HepG2 (cell line): ENCODE measurements around the gene MLXIPL. TPM values are rescaled to one million over a fixed set of nuclear protein-coding genes. Genes with fewer than 3 reads are reported as not detected.

Experiments
- CBX2 ChIP-seq, 2 experiments: fragments of 200-600 bp in 1 of 2; sonication (generic); formaldehyde crosslinking in 1 of 2; IDR thresholded peaks; 2 replicates each; pipeline versions ENCODE4 v1.7.0 to v1.8.1; 2018 to 2022; ENCODE audit warnings: low read depth in 2 of 2, low read length in 1 of 2, mild to moderate bottlenecking in 1 of 2, missing genetic modification reagents in 1 of 2
- FLYWCH1 ChIP-seq: sonication (generic); formaldehyde crosslinking; IDR thresholded peaks from 2 replicates; pipeline ENCODE4 v1.8.1; 2023; ENCODE audit warnings: mild to moderate bottlenecking, missing genetic modification reagents
- FOXA3 ChIP-seq: IDR thresholded peaks from 2 replicates; pipeline ENCODE4 v1.6.1; 2016; ENCODE audit warnings: missing genetic modification reagents, missing compliant biosample characterization
- HDAC6 ChIP-seq: fragments of 200-600 bp; sonication (generic); IDR thresholded peaks from 2 replicates; pipeline ENCODE4 v1.7.0; 2017; ENCODE audit warnings: mild to moderate bottlenecking, antibody characterized with exemption, low read length, low read depth
- JDP2 ChIP-seq: sonication (generic); formaldehyde crosslinking; IDR thresholded peaks from 2 replicates; pipeline ENCODE4 v1.8.1; 2022; ENCODE audit warnings: missing genetic modification reagents, borderline replicate concordance
- PCBP2 ChIP-seq: fragments of 200-400 bp; formaldehyde crosslinking; optimal IDR thresholded peaks from 2 replicates; pipeline ENCODE3; 2018; ENCODE audit warnings: low read length, low read depth; ENCODE audit not compliant: poor library complexity, severe bottlenecking
- PITX1 ChIP-seq: sonication (generic); formaldehyde crosslinking; IDR thresholded peaks from 2 replicates; pipeline ENCODE4 v1.5.1; 2020; ENCODE audit warnings: mild to moderate bottlenecking, missing genetic modification reagents
- POLR2A ChIP-seq, 2 experiments: IDR thresholded peaks; 2 replicates each; pipeline ENCODE4 v1.6.1; 2011; ENCODE audit warnings: low read depth in 2 of 2, low read length in 2 of 2, mild to moderate bottlenecking in 1 of 2, moderate library complexity in 1 of 2; ENCODE audit not compliant: insufficient read depth in 1 of 2
- RCOR2 ChIP-seq: IDR thresholded peaks from 2 replicates; pipeline ENCODE4 v1.6.1; 2016; ENCODE audit warnings: missing biosample characterization, missing genetic modification reagents
- SMYD3 ChIP-seq: sonication (generic); formaldehyde crosslinking; IDR thresholded peaks from 2 replicates; pipeline ENCODE4 v1.8.1; 2023; ENCODE audit warnings: mild to moderate bottlenecking, missing genetic modification reagents
- SSRP1 ChIP-seq: IDR thresholded peaks from 2 replicates; pipeline ENCODE4 v1.6.1; 2016; ENCODE audit warnings: control low read depth
- SUZ12 ChIP-seq: fragments of 150-350 bp; IDR thresholded peaks from 2 replicates; pipeline ENCODE4 v1.6.1; 2014; ENCODE audit warnings: low read depth, low read length
- THAP11 ChIP-seq: IDR thresholded peaks from 2 replicates; pipeline ENCODE4 v1.6.1; 2016; ENCODE audit warnings: missing biosample characterization, missing genetic modification reagents
- ZBTB38 ChIP-seq: sonication (generic); formaldehyde crosslinking; IDR thresholded peaks from 2 replicates; pipeline ENCODE4 v1.5.1; 2020; ENCODE audit warnings: mild to moderate bottlenecking, missing genetic modification reagents
- ZNF20 ChIP-seq: sonication (generic); formaldehyde crosslinking; IDR thresholded peaks from 2 replicates; pipeline ENCODE4 v1.4.0; 2020; ENCODE audit warnings: mild to moderate bottlenecking, moderate library complexity, missing genetic modification reagents
- ZNF24 ChIP-seq: fragments of 450-650 bp; IDR thresholded peaks from 2 replicates; pipeline ENCODE4 v1.6.1; 2017; ENCODE audit warnings: antibody characterized with exemption, mild to moderate bottlenecking
- ZNF543 ChIP-seq: sonication (generic); formaldehyde crosslinking; IDR thresholded peaks from 2 replicates; pipeline ENCODE4 v1.4.0; 2020; ENCODE audit warnings: mild to moderate bottlenecking, missing genetic modification reagents
- ZNF563 ChIP-seq: sonication (generic); formaldehyde crosslinking; IDR thresholded peaks from 2 replicates; pipeline ENCODE4 v1.8.0; 2022; ENCODE audit warnings: mild to moderate bottlenecking, moderate library complexity, missing genetic modification reagents
- ZNF672 ChIP-seq: sonication (generic); formaldehyde crosslinking; IDR thresholded peaks from 2 replicates; pipeline ENCODE4 v1.8.1; 2022; ENCODE audit warnings: missing genetic modification reagents
- ZZZ3 ChIP-seq: sonication (generic); formaldehyde crosslinking; IDR thresholded peaks from 2 replicates; pipeline ENCODE4 v1.4.0; 2020; ENCODE audit warnings: missing genetic modification reagents, mild to moderate bottlenecking, borderline replicate concordance
- polyA plus RNA-seq, 8 experiments: library from polyadenylated mRNA; depleted of rRNA in 3 of 8; stranded (reverse) in 7 of 8; unstranded in 1 of 8; fragments of >200 nt; fragmentation: Illumina TruSeq in 4 of 8; extraction: Trizol in 4 of 8; gene quantifications; 2 replicates each; pipeline versions ENCODE4 v1.2.1 to v1.2.3, GENCODE V29; 2011 to 2016; ENCODE audit warnings: low read depth in 4 of 8, missing spikeins in 1 of 8, mixed read lengths in 1 of 8; ENCODE audit not compliant: insufficient read depth in 1 of 8
- total RNA-seq, 5 experiments: library from RNA; depleted of rRNA; stranded (reverse); fragments of >200 nt; fragmentation: Illumina TruSeq; extraction: Trizol; gene quantifications; 2 replicates each; pipeline ENCODE4 v1.2.3, GENCODE V29; 2016; ENCODE audit warnings: low read depth in 1 of 5
- TF ChIP-seq, protein P1 (sequence below): sonication (generic); formaldehyde crosslinking; IDR thresholded peaks from 2 replicates; pipeline ENCODE4 v1.5.1; 2020; ENCODE audit warnings: missing genetic modification reagents, mild to moderate bottlenecking, borderline replicate concordance
- TF ChIP-seq, protein P2 (sequence below): sonication (generic); formaldehyde crosslinking; IDR thresholded peaks from 2 replicates; pipeline ENCODE4 v1.4.0; 2020; ENCODE audit warnings: mild to moderate bottlenecking, missing genetic modification reagents
- TF ChIP-seq, protein P3 (sequence below): sonication (generic); formaldehyde crosslinking; conservative IDR thresholded peaks from 2 replicates; pipeline ENCODE4 v1.4.0; 2020; ENCODE audit warnings: missing genetic modification reagents
- TF ChIP-seq, protein P4 (sequence below): sonication (generic); formaldehyde crosslinking; IDR thresholded peaks from 2 replicates; pipeline ENCODE4 v1.5.1; 2020; ENCODE audit warnings: missing genetic modification reagents, mild to moderate bottlenecking, borderline replicate concordance

Gene MLXIPL
- total and polyA plus RNA-seq, 2 of the 13 experiments (the other 11 are each of a cell fraction or from before 2014, with no cell fraction given), result 51.6 to 60.1 TPM

DNA sequence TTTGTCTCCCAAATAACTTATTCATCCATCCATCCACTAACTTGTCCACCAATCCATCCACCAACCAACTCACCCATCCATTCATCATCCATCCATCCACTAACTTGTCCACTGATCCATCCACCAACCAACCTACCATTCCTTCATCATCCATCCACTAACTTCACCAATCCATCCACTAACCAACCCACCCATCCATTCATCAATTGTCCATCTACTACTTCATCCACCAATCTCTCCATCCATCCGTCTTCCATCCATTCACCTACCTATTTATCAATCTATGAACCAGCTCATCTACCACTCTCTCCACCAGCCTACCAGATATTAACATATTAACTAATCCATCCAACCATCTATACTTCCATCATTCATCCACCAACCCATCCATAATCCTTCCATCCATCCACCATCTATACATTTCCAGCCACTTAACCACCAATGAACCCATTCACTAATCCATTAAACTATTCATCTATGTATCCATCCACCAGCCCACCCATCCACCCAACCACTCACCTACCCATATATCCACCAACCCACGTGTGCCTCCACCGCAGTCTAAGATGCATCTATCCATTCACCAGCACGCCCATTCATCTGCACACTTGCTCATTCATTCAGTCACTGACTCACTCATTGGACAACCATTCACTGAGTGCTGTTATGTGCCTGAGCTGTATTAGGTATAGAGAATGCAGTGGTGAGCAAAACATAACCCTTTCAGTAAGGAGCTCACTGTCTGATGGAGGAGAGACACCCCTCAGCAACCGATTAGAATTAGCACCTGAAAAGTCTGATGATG is 26.1 kb downstream of the MLXIPL start (continued):
- no peak for TF ChIP-seq PITX1 (CRISPR knock-in tag)
- TF ChIP-seq, protein P1, sequence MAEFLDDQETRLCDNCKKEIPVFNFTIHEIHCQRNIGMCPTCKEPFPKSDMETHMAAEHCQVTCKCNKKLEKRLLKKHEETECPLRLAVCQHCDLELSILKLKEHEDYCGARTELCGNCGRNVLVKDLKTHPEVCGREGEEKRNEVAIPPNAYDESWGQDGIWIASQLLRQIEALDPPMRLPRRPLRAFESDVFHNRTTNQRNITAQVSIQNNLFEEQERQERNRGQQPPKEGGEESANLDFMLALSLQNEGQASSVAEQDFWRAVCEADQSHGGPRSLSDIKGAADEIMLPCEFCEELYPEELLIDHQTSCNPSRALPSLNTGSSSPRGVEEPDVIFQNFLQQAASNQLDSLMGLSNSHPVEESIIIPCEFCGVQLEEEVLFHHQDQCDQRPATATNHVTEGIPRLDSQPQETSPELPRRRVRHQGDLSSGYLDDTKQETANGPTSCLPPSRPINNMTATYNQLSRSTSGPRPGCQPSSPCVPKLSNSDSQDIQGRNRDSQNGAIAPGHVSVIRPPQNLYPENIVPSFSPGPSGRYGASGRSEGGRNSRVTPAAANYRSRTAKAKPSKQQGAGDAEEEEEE (CRISPR knock-in tag), result no peak
- no peak for TF ChIP-seq FLYWCH1
- peak; percentile 44 for TF ChIP-seq SSRP1 (CRISPR knock-in tag)
- TF ChIP-seq, protein P2, sequence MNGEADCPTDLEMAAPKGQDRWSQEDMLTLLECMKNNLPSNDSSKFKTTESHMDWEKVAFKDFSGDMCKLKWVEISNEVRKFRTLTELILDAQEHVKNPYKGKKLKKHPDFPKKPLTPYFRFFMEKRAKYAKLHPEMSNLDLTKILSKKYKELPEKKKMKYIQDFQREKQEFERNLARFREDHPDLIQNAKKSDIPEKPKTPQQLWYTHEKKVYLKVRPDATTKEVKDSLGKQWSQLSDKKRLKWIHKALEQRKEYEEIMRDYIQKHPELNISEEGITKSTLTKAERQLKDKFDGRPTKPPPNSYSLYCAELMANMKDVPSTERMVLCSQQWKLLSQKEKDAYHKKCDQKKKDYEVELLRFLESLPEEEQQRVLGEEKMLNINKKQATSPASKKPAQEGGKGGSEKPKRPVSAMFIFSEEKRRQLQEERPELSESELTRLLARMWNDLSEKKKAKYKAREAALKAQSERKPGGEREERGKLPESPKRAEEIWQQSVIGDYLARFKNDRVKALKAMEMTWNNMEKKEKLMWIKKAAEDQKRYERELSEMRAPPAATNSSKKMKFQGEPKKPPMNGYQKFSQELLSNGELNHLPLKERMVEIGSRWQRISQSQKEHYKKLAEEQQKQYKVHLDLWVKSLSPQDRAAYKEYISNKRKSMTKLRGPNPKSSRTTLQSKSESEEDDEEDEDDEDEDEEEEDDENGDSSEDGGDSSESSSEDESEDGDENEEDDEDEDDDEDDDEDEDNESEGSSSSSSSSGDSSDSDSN (CRISPR knock-in tag), result no peak
- no peak for TF ChIP-seq RCOR2
- no peak for TF ChIP-seq ZNF24
- TF ChIP-seq ZNF20 (CRISPR knock-in tag), result no peak
- TF ChIP-seq PCBP2, result no peak
- TF ChIP-seq POLR2A (IDR thresholded peaks at IDR 0.05; ENCODE audit: insufficient read depth in 1 of 2, low read depth in 2 of 2, low read length in 2 of 2), result peak in 1 of 2 experiments; percentile 17; a peak in 2 of 4 replicates
- no peak for TF ChIP-seq HDAC6
- TF ChIP-seq CBX2 (IDR thresholded peaks at IDR 0.05; ENCODE audit: low read depth, low read length), result no peak
- no peak for TF ChIP-seq CBX2 (CRISPR knock-in tag; IDR thresholded peaks at IDR 0.05; ENCODE audit: low read depth)
- no peak for TF ChIP-seq ZNF543 (CRISPR knock-in tag)
- TF ChIP-seq SMYD3 (CRISPR knock-in tag), result no peak
- TF ChIP-seq, protein P3, sequence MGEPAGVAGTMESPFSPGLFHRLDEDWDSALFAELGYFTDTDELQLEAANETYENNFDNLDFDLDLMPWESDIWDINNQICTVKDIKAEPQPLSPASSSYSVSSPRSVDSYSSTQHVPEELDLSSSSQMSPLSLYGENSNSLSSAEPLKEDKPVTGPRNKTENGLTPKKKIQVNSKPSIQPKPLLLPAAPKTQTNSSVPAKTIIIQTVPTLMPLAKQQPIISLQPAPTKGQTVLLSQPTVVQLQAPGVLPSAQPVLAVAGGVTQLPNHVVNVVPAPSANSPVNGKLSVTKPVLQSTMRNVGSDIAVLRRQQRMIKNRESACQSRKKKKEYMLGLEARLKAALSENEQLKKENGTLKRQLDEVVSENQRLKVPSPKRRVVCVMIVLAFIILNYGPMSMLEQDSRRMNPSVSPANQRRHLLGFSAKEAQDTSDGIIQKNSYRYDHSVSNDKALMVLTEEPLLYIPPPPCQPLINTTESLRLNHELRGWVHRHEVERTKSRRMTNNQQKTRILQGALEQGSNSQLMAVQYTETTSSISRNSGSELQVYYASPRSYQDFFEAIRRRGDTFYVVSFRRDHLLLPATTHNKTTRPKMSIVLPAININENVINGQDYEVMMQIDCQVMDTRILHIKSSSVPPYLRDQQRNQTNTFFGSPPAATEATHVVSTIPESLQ (CRISPR knock-in tag), result no peak
- TF ChIP-seq, protein P4, sequence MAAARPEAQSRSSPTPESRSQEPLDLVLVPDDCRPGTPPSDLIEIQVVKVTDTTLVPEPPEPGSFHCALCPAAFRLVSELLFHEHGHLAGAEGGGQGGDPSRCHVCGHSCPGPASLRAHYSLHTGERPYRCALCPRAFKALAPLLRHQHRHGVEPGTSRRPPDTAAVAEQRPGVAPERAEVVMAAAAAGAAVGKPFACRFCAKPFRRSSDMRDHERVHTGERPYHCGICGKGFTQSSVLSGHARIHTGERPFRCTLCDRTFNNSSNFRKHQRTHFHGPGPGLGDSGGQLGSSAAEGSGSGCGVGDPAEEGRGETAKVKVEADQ (CRISPR knock-in tag), result no peak
- no peak for TF ChIP-seq FOXA3
- 0 out of 2 replicates have a peak, but pooled peaks have one; percentile 43 for TF ChIP-seq ZNF672 (CRISPR knock-in tag)
- no peak for TF ChIP-seq ZBTB38 (CRISPR knock-in tag)
- no peak for TF ChIP-seq ZNF563 (CRISPR knock-in tag)
- TF ChIP-seq ZZZ3 (CRISPR knock-in tag), result no peak
- no peak for TF ChIP-seq JDP2 (CRISPR knock-in tag)
- TF ChIP-seq THAP11 (CRISPR knock-in tag), result no peak
- TF ChIP-seq SUZ12, result no peak
